ENCODE measurements around the gene RENBP.

- TF ChIP-seq RAD21 (IDR thresholded peaks at IDR 0.05; ENCODE audit: low read depth) (no peak), USF1 (IDR thresholded peaks at IDR 0.05) (no peak), CEBPB (IDR thresholded peaks at IDR 0.05) (no peak), EP300 (IDR thresholded peaks at IDR 0.05; ENCODE audit: borderline replicate concordance) (no peak), REST (IDR thresholded peaks at IDR 0.05; ENCODE audit: low read depth) (no peak), YY1 (IDR thresholded peaks at IDR 0.05; ENCODE audit: low read depth) (no peak), TEAD4 (IDR thresholded peaks at IDR 0.05) (no peak), CREB1 (IDR thresholded peaks at IDR 0.05; ENCODE audit: low read depth) (no peak)
These were observed 19.1 kb upstream of the RENBP start for GRCh38 chrX:153963546-153963945.

Data from Ishikawa (cell line).